Fibroblast of upper back skin (primary cell): ENCODE data around the gene EYS.

Experiments used
- DNase-seq: peaks from one replicate; pipeline ENCODE4 v3.0.0-alpha.2; 2013

The EYS gene

DNA sequence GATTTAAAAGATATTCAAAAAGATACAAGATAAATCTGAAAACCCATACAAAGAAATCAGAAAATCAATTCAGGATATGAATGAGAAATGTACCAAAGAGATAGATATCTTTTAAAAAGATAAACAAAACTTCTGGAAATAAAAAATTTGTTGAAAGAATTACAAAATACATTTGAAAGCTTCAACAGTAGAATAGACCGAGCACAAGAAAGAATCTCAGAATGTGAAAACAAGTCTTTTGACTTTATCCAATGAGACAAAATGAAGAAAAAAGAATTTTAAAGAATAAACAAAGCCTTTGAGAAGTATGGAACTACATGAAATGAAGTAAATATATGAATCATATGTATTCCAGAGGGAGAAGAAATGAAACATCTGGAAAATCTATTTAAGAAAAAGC lies 1011.0 kb downstream of the EYS start:
- no peak for DNase-seq

- no peak for DNase-seq
These were observed 1012.7 kb downstream of the EYS start for GRCh38 chr6:64694356-64694755.

GRCh38 chr6:64691064-64691463 lies 1016.0 kb downstream of the EYS start:
- no peak for DNase-seq

- no peak for DNase-seq
These were observed 1021.6 kb downstream of the EYS start for GRCh38 chr6:64685401-64685800.

DNA sequence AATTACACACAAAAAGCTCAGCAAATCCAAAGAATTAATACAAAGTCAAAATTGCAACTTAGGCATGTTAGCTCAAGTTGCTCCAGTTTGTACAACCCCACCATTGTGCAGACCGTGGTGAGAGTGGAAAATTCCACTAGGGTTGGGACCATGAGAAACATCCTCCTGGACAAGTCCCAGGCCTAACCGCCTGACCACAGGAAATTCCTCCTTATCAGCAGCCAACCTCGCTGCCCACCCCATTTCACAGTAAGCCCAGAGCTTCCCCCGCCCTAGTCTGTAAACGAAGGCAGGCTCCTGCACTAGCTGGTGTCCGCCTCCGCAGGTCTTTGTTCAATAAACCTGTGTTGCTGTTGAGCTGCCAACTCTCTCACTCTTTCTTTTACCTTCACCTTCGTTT lies 1023.3 kb downstream of the EYS start:
- DNase-seq, result peak; percentile 18

DNA sequence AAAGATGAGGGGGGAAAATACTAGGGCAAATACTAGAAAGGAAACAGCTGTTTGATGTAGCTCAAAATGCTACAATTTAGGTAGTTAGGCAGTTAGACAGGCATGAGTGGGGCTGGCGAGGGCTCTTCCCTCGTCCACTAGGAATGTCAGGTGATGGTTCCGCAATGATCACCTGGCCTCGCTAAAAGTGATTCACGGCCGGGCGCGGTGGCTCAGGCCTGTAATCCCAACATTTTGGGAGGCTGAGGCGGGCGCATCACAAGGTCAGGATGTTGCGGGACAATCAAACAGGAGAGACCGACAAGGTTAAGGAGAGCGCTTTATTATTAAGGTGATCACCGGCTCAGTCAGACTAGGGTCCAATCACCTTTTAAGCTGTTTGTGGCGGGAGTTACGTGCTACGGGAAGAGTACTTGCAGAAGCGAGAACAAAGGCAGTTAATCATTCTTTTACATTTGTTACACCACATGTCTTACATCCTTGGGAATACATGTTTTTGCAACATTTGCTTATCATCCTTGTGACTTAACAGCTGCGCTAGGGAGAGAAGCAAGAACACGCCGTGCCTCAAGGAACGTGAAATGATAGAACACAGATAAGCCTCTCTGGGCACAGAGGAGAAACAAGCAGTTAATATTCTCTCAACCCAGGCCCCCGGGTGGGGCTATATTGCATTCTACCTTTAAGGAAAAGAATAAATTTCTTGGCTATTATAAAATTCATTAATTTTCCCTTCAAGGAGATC lies 1025.4 kb downstream of the EYS start:
- DNase-seq, result no peak

- no peak for DNase-seq
These were observed 1026.6 kb downstream of the EYS start for GRCh38 chr6:64680446-64680845.

DNA sequence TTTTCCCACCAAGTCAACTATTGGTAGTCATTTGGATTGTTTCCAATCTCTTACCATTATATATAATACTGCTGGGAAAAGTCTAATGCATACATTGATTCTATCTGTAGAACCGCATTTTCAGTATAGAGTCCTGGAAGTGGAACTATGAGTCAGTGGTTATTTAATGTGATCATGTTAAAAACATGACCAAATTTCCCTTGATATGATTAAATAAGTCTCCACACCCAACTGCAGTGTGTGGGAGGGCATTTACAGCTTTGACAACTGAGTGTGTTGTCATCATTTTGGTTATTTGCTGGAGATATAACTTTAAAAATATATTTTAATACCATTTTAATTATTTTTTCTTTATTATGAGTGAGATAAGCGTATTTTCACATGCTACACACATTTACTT lies 1027.6 kb downstream of the EYS start:
- no peak for DNase-seq

GRCh38 chr6:64672651-64673050 lies 1034.4 kb downstream of the EYS start:
- DNase-seq, result peak; percentile 38

DNA sequence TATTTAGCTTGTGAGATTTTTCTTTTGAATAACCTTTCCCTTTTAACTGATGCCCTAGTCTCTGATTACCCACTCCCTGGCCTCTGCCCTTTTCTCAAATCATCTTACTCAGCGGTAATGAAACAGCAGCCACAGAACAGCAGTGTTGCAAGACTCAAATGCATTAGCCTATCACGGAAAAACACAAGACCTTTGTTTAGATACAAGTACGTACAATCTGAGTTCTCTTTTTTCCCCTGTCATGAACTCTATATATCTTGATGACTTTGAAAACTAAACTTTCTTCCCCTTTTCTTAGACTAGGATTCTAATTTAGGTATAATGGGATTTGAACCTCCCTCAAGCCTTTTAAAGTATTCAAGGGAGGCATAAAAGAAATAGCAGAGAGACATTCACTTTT lies 1034.9 kb downstream of the EYS start:
- DNase-seq, result no peak

DNA sequence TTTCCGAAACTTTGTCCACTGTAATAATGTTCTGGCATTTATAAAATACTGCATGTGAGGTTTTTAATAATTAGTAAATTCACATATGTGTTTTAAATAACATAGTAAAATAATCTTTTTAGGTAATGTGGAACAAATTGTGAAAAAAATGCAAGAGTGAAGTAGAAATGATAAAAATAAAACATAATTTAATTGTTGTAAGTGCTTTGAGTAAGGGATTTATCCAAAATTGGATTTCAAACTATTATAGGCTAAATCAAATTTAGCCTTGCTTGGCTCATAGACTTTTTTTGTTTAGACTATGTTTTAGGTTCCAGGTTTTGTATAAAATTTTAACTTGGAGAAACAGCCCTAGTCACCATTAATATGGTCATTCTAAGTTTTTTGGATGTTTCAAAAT lies 1041.9 kb downstream of the EYS start:
- no peak for DNase-seq

- DNase-seq, result no peak
These were observed 1042.5 kb downstream of the EYS start for GRCh38 chr6:64664480-64664879.

DNA sequence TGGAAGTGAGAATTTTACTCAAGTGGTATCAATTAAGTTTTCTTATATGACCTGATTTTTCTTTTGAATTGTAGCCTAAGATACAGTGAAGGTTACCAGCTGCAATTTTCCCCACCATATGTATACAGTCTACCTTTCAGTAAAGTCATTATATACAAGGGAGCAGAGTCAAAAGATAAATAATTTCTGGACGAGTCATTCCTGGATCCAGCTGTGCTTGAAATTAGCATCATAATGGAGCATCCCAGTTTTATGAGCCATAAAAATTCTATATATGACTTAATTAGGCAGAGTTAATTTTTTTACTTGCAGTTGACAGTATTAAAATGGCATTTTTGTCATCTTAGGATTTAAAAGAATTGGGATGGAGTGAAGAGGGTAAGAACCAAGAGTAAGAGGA lies 1063.0 kb downstream of the EYS start:
- no peak for DNase-seq

DNA sequence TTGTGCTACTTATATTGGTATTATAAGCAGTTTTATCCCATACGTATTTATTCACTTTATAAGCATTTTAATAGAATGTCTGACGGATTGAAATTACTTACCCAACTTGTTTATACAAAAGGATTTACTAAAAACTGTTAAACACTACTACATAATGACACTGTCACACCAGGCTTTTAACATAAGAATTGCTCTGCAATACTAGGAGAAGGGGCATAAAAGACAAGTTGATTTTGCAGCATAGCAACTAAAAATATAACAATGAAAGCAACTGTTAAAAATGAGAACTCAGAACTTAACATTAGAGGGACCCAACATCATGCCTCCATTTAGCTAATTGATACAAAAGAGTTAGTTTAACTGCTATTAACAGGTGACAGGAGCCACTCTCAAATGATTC lies 1076.1 kb downstream of the EYS start:
- no peak for DNase-seq

GRCh38 chr6:64622944-64623343 lies 1084.1 kb downstream of the EYS start:
- DNase-seq, result no peak

- no peak for DNase-seq
These were observed 1104.0 kb downstream of the EYS start for GRCh38 chr6:64602993-64603392.

- no peak for DNase-seq
These were observed 1115.4 kb downstream of the EYS start for GRCh38 chr6:64591676-64592036.

DNA sequence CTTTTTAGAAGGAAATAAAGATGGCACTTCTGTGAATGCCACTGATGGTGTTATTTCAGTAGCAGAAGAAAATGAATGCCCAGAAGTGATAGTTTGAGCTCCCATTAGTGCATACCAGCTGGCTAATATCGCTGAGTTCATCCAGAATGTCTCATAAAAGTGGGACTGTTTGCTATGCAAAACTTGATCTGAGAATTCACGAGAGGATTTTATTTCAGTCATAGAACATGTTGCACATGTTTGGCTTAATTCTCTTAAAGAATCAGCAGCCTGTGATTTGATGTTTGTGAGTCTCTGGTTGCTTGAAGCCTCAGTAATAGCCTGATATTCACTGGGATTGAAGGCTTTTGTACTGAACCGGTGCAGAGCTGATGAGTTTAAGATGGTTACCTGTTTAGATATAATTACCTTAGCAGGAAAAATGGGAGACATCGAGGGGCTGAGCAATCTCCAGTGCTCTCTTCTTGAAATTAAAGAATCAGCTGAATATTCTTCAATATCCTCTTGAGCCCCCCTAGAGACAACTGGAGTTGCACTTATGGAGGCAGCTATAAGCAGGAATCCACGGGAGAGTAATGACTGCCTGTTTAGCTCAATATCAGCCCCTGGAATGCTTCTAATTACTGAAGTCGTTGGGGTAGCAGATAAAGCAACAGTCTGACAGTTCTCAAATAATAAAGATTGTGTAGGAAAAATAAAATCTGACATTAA lies 1115.9 kb downstream of the EYS start:
- DNase-seq, result no peak

GRCh38 chr6:64589961-64590360 lies 1117.1 kb downstream of the EYS start:
- DNase-seq, result no peak

DNA sequence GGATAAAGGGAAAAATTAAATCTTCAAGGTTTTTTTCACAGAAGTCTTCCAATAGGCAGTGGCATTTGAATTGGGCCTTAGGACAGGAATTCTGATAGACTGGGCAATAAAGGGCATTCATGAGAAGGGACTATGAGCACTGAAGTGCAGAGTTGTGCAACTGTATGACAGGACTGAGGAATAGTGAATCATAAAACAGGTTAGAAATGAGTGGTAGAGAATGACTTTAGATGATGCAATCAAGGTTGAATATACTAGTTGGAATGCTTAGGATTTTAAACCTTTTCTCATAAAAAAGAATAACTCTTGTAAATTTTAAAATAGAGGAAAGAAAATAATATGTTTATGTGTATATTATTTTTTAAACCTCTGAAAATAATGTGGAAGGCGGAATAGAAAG lies 1126.7 kb downstream of the EYS start:
- DNase-seq, result peak; percentile 53

- DNase-seq, result no peak
These were observed 1153.7 kb downstream of the EYS start for GRCh38 chr6:64553249-64553786.

DNA sequence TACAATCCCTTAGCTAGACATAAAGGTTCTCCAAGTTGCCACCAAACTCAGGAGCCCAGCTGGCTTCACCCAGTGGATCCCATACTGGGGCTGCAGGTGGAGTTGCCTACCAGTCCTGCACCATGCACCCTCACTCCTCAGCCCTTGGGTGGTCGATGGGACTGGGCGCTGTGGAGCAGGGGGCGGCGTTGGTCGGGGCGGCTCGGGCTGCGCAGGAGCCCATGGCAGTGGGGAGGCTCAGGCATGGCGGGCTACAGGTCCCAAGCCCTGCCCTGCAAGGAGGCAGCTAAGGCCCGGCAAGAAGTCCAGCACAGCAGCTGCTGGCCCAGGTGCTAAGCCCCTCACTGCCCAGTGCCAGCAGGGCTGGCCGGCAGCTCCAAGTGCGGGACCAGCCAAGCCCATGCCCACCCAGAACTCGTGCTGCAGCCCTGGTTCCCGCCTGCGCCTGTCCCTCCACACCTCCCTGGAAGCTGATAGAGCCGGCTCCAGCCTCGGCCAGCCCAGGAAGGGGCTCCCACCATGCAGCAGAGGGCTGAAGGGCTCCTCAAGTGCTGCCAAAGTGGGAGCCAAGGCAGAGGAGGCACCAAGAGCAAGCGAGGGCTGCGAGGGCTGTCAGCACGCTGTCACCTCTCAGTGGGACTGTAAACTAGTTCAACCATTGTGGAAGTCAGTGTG lies 1159.3 kb downstream of the EYS start:
- DNase-seq, result no peak

DNA sequence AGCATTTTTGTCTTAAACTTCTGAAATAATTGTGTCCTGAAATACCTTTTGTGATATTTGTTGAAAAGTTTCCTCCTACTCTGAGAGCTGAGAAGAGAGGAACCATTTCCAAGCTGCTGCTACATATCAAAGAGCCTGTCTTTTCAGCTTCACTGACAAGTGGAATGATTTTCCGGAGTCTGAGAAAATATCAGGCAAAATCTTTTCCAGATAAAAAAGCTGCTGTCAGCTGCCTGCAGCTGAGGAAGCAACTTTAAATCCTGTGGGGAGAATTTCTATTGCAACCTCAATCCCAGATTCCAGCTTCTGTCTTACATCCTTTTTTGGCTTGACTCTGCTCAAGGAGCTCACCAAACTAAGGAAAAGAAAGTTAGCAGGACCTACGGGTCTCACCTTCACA lies 1167.1 kb downstream of the EYS start:
- no peak for DNase-seq

GRCh38 chr6:64538722-64539121 lies 1168.3 kb downstream of the EYS start:
- no peak for DNase-seq
